Tibial nerve (tissue), 4 donors: Measurements from ENCODE around the gene C11orf68. TPM values are rescaled to one million over a fixed set of nuclear protein-coding genes. Genes with fewer than 3 reads are reported as not detected.
A peak's percentile ranks its signal among the peaks of the same experiment; 100 is the strongest.

Experiments used
- DNase-seq, 2 donors: peaks; one replicate each; pipeline ENCODE4 v3.0.0-alpha.2; 2019; ENCODE audit warnings: low spot score in 2 of 2
- H3K27ac ChIP-seq, 4 donors: fragments of 200-600 bp; sonication (generic) in 3 of 4; one replicate each; pipeline ENCODE4 v1.5.1; 2017 to 2019; ENCODE audit warnings: mild to moderate bottlenecking in 1 of 4
- H3K27me3 ChIP-seq, 2 donors: fragments of 200-600 bp; sonication (generic) in 1 of 2; one replicate each; pipeline versions ENCODE4 v1.5.1 to v1.6.0; 2017 to 2019
- H3K36me3 ChIP-seq, 3 donors: fragments of 200-600 bp; sonication (generic); one replicate each; pipeline ENCODE4 v1.5.1; 2018 to 2019
- H3K4me1 ChIP-seq, 4 donors: fragments of 200-600 bp; sonication (generic) in 3 of 4; one replicate each; pipeline ENCODE4 v1.5.1; 2017 to 2019
- H3K4me3 ChIP-seq, 4 donors: fragments of 200-600 bp; sonication (generic) in 3 of 4; one replicate each; pipeline ENCODE4 v1.5.1; 2017 to 2019; ENCODE audit warnings: mild to moderate bottlenecking in 1 of 4, moderate library complexity in 1 of 4
- H3K9me3 ChIP-seq, 4 donors: fragments of 200-600 bp; sonication (generic) in 3 of 4; one replicate each; pipeline ENCODE4 v1.5.1; 2017 to 2019
- CTCF ChIP-seq, 5 experiments: fragments of 200-600 bp in 3 of 5; fragments of 450-650 bp in 2 of 5; sonication (generic) in 3 of 5; IDR thresholded peaks; one replicate each; pipeline ENCODE4 v1.5.1; 2016 to 2019; ENCODE audit warnings: antibody characterized with exemption in 5 of 5, mild to moderate bottlenecking in 3 of 5, moderate library complexity in 2 of 5
- EP300 ChIP-seq, 2 donors: sonication (generic); formaldehyde crosslinking; IDR thresholded peaks; one replicate each; pipeline ENCODE4 v1.6.1; 2017; ENCODE audit warnings: antibody characterized with exemption in 2 of 2, mild to moderate bottlenecking in 1 of 2
- POLR2A ChIP-seq, 2 donors: fragments of 450-650 bp; IDR thresholded peaks; one replicate each; pipeline ENCODE4 v1.6.1; 2017; ENCODE audit warnings: antibody characterized with exemption in 2 of 2, mild to moderate bottlenecking in 2 of 2, moderate library complexity in 2 of 2
- WGBS, 2 donors: methylation state at CpG; one replicate each; pipeline ENCODE4 v1.1.5; 2018; 5-methylcytosine and 5-hydroxymethylcytosine counted together
- total RNA-seq, 4 donors: library from RNA; depleted of rRNA; stranded (reverse); fragments of >200 nt; gene quantifications; one replicate each; pipeline ENCODE4 v1.1.0, GENCODE V29; 2016

C11orf68 gene
- total RNA-seq, 4 donors from 2014 or later = 14.7 to 30.4 (median 21.7) TPM

GRCh38 chr11:65879617-65880016 lies 39.2 kb downstream of the C11orf68 start, which contains the start of gene CTSW:
CTSW (plus strand) TSS chr11:65879837; CDS start chr11:65879855, 18 bp downstream.
- H3K36me3 ChIP-seq = peaks cover 0 to 30% (median 0%) of the 10 kb centered on the region in 3 donors
- DNase-seq = no peak
- no peak within 1 kb of the TSS for H3K4me3 ChIP-seq
- no peaks in the 10 kb centered on the region for H3K27me3 ChIP-seq
- WGBS, 2 donors = 48 to 56% methylated on average over 7 of the region's 7 CpGs
- H3K4me1 ChIP-seq = peaks cover 0 to 6% (median under 1%) of the 10 kb centered on the region in 4 donors
- no peaks in the 10 kb centered on the region for H3K9me3 ChIP-seq
- H3K27ac ChIP-seq = no peak within 1 kb of the TSS
- TF ChIP-seq EP300 (IDR thresholded peaks at IDR 0.05) (no peak), CTCF (IDR thresholded peaks at IDR 0.05) (no peak), POLR2A (IDR thresholded peaks at IDR 0.05) (no peak)

GRCh38 chr11:65873318-65874156 lies 45.3 kb downstream of the C11orf68 start:
- peak in 2 of 5 experiments; percentile 13 to 27 for TF ChIP-seq CTCF (IDR thresholded peaks at IDR 0.05)
- peak; percentile 53 to 81 for TF ChIP-seq POLR2A (IDR thresholded peaks at IDR 0.05)
- peak; percentile 76 to 91 for TF ChIP-seq EP300 (IDR thresholded peaks at IDR 0.05)
- WGBS, 2 donors = 8 to 17% methylated on average over 24 to 52 of the region's 54 CpGs
- Histone ChIP-seq H3K4me3 (peak overlapping the region; percentile 44 to 69 (median 56)), H3K27me3 (no peaks in the 10 kb centered on the region), H3K4me1 (peaks cover 0 to 37% (median 12%) of the 10 kb centered on the region in 4 donors), H3K27ac (peak overlapping the region; percentile 84 to 95 (median 92)), H3K36me3 (peaks cover 0 to 24% (median 0%) of the 10 kb centered on the region in 3 donors), H3K9me3 (no peaks in the 10 kb centered on the region)
- peak; percentile 93 to 97 for DNase-seq

- peak within 1 kb of the TSS; percentile 44 to 69 (median 56) for H3K4me3 ChIP-seq
- no peak for TF ChIP-seq POLR2A (IDR thresholded peaks at IDR 0.05)
- no peak for TF ChIP-seq CTCF (IDR thresholded peaks at IDR 0.05)
- no peak for TF ChIP-seq EP300 (IDR thresholded peaks at IDR 0.05)
- WGBS, 2 donors = 0 to 2% methylated on average over 15 to 22 of the region's 69 CpGs
- no peaks in the 10 kb centered on the region for H3K9me3 ChIP-seq
- peaks cover 0 to 42% (median 12%) of the 10 kb centered on the region in 4 donors for H3K4me1 ChIP-seq
- H3K27ac ChIP-seq = peak within 1 kb of the TSS; percentile 84 to 95 (median 92)
- H3K36me3 ChIP-seq = peaks cover 0 to 32% (median 0%) of the 10 kb centered on the region in 3 donors
- no peak for DNase-seq
- no peaks in the 10 kb centered on the region for H3K27me3 ChIP-seq
Observed at GRCh38 chr11:65872586-65873317, 46.1 kb downstream of the C11orf68 start, which contains the start of gene EFEMP2. EFEMP2 (minus strand) TSS chr11:65872800; CDS start chr11:65872354, 446 bp downstream.

GRCh38 chr11:65871811-65872548 lies 46.9 kb downstream of the C11orf68 start:
- TF ChIP-seq EP300 (IDR thresholded peaks at IDR 0.05) (no peak), POLR2A (IDR thresholded peaks at IDR 0.05) (no peak), CTCF (IDR thresholded peaks at IDR 0.05) (no peak)
- Histone ChIP-seq H3K4me1 (peaks cover 0 to 46% (median 12%) of the 10 kb centered on the region in 4 donors), H3K9me3 (no peaks in the 10 kb centered on the region), H3K4me3 (peak overlapping the region; percentile 44 to 69 (median 56)), H3K27ac (peak overlapping the region; percentile 84 to 95 (median 92)), H3K36me3 (peaks cover 0 to 39% (median 0%) of the 10 kb centered on the region in 3 donors), H3K27me3 (no peaks in the 10 kb centered on the region)
- DNase-seq = no peak
- WGBS, 2 donors = 15 to 16% methylated on average over 8 to 13 of the region's 26 CpGs
